HFF-Myc (cell line): ENCODE measurements around the gene GPR68.
"Not testable (repeated sequence)": the region's sequence is repeated elsewhere in the genome, so short reads cannot be mapped to it uniquely, and the experiment has no call there.

ENCODE experiments used
- DNase-seq: peaks from one replicate; pipeline ENCODE4 v3.0.0-alpha.2; 2011; ENCODE audit warnings: low read depth; ENCODE audit errors: extremely low read depth
- H3K4me3 ChIP-seq: replicated peaks from 2 replicates; pipeline ENCODE4 v1.5.1; 2011; ENCODE audit warnings: low read depth, mild to moderate bottlenecking, control low read depth, low read length
- TF ChIP-seq, protein P1 (sequence below): IDR thresholded peaks from 2 replicates; pipeline ENCODE4 v1.5.1; 2012; ENCODE audit warnings: mild to moderate bottlenecking, low read depth, low read length, control low read depth; ENCODE audit errors: missing control alignments

The GPR68 gene

DNA sequence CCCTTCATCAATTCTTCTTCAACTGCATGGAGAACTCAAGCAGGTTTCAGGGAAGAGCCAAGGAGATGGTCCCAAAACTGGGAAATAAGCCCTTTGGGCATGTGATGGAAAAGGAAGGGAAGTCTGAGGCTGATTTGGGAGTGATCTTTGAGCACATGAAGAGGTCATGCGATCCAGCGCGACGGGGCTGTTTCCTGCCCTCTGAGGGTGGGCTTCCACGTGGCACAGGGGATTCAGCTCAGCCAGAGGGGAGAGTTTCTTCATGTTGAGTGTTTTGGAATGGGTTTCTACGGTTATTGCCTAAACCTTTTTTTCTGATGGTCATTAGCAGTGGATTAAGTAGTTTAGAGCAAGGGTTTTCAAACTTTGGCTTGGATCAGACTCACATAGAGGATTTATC, 30.2 kb downstream of the GPR68 start:
- no peak overlapping the region for H3K4me3 ChIP-seq
- DNase-seq, result no peak

DNA sequence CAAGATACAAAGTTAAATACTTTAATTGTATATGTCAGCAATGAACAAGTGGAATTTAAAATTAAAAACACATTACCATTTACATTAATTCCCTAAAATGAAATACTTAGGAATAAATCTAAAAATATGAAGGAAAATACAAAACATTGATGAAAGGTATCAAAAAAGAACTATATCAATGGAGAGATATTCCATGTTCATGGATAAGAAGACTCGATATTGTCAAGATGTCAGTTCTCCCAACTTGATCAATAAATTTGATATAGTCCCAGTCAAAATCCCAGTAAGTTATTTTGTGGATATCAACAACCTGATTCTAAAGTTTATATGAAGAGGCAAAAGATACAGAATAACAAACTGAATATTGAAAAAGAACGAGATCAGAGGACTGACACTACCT, 33.5 kb downstream of the GPR68 start:
- TF ChIP-seq, protein P1, sequence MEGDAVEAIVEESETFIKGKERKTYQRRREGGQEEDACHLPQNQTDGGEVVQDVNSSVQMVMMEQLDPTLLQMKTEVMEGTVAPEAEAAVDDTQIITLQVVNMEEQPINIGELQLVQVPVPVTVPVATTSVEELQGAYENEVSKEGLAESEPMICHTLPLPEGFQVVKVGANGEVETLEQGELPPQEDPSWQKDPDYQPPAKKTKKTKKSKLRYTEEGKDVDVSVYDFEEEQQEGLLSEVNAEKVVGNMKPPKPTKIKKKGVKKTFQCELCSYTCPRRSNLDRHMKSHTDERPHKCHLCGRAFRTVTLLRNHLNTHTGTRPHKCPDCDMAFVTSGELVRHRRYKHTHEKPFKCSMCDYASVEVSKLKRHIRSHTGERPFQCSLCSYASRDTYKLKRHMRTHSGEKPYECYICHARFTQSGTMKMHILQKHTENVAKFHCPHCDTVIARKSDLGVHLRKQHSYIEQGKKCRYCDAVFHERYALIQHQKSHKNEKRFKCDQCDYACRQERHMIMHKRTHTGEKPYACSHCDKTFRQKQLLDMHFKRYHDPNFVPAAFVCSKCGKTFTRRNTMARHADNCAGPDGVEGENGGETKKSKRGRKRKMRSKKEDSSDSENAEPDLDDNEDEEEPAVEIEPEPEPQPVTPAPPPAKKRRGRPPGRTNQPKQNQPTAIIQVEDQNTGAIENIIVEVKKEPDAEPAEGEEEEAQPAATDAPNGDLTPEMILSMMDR, result no peak
- no peak for DNase-seq
- H3K4me3 ChIP-seq, result no peak overlapping the region

More for the DNA sequence above, 30.2 kb downstream of the GPR68 start:
- TF ChIP-seq, protein P1, result no peak

DNA sequence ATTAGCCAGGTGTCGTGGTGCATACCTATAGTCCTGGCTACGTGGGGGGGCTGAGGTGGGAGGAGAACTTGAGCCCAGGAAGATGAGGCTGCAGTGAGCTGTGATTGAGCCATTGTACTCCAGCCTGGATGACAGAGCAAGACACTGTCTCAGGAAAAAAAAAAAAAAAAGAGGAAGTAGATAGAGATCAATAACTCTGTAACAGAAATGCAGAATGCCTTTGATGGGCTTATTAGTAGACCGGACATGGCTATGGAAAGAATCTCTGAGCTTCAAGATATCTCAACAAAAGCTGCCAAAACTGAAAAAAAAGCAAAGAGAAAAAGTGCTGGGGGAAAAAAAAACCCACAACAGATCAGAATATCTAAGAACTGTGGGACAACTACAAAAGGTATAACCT, 37.5 kb downstream of the GPR68 start:
- DNase-seq, result no peak
- TF ChIP-seq, protein P1, result no peak
- no peak overlapping the region for H3K4me3 ChIP-seq

DNA sequence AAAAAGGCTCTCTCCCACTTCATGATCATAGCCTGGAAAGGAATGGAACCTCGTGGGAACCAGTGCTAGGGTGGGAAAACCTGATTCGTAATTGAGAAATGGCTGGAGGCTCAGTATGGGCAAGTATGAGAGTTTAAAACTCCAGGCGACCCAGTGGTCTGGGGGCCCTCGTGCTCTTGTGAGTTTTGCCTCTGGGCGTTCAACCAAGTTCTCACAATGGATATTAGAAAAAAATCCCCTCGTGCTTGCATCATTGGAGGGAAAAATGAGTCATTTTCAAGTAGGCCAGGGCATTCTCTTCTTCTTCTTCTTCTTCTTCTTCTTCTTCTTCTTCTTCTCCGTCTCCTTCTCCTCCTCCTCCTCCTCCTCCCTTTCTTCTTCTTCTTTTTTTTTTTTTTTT, 39.0 kb downstream of the GPR68 start:
- no peak overlapping the region for H3K4me3 ChIP-seq
- DNase-seq, result no peak
- TF ChIP-seq, protein P1, result no peak

DNA sequence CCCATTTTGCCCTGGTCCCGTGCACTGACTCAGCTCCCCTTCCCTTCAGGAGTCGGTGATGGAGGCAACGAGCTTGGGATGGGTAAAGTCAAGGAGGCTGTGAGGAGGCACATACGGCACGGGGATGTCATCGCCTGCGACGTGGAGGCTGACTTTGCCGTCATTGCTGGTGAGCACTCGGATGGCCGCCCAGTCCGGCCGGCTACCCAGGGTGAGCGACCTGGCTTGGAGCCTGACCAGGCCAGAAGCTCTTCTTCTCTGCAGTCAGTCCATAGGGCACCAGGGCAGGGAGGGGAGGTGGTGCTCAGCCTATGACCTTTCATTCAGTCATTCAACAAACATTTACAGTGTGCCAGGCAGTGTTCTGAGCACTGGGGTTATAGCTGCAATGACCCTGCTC, 39.8 kb downstream of the GPR68 start:
- no peak for DNase-seq
- H3K4me3 ChIP-seq, result no peak overlapping the region
- TF ChIP-seq, protein P1, result no peak

DNA sequence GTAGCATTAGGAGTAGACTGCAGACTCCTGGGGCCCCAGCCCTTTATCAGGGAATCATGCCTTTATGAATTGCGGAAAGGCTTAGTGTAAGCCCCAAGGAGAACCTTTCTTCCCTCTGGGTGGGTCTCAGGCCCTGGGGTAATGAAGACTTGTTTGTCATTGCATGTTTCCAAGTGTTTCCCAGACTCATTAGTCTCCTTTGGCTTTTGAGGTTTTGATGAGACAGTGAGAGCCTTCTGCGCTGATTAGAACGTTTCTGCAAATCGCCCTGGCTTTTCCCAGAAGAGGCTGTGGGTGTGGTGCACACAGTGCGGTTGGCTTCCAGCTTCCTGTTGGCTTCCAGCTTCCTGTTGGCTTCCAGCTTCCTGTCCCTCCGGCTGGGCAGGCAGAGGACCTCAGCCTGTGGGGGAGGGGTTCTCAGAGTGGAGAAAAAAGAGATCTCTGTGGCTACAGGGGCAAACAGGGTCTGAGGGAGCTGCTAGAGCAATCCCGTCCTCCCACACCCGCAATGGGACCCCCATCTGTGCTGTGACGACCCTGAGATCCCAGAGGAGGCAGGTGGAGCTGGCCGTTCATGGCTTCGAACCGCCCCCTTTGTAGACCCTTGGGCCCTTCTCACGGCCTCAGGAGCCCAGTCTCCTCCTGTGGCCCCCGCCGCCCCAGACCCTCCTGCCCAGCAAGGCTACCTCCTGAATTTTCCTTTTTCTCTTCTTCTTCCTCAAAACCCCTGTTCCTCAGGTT, 42.1 kb downstream of the GPR68 start:
- TF ChIP-seq, protein P1, result no peak
- H3K4me3 ChIP-seq, result no peak overlapping the region
- no peak for DNase-seq

DNA sequence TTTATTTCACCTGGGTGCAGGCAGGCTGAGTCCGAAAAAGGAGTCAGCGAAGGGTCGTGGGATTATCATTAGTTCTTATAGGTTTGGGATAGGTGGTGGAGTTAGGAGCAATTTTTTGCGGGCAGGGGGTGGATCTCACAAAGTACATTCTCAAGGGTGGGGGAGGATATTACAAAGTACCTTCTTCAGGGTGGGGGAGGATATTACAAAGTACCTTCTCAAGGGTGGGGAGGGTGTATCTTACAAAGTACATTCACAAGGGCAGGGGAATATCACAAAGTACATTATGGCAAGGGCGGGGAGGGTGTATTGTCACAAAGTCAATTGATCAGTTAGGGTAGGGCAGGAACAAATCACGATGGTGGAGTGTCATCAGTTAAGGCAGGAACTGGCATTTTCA, 43.7 kb downstream of the GPR68 start:
- not testable (repeated sequence) for DNase-seq, H3K4me3 ChIP-seq
